Measurements from ENCODE around the gene CRHBP.

The CRHBP gene

DNA sequence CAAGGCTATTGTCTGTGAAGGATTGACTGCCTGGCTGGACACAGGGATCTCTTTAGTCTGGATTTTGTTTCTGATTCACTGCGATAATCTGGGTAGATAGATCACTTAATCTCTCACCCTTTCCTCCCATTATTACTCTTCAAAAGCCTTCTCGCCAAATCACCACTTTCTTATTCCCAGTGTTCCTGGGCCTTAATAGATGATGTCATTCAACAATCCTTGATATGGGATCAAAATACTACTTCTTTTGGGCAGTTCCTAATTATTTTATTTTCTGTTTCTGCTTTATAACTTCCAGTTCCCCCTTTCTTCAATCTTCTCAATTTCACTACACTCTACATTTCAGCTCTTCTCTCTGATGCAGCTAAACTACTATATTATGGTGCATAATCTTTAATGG is 6.8 kb upstream of the CRHBP start:
- TF ChIP-seq ZFX (IDR thresholded peaks at IDR 0.05; ENCODE audit: borderline replicate concordance), result no peak
- TF ChIP-seq CTCF (IDR thresholded peaks at IDR 0.05), result no peak

GRCh38 chr5:76947082-76947503 is 5.8 kb upstream of the CRHBP start:
- TF ChIP-seq CTCF (IDR thresholded peaks at IDR 0.05), result no peak
- no peak for TF ChIP-seq ZFX (IDR thresholded peaks at IDR 0.05; ENCODE audit: borderline replicate concordance)
- H3K27ac ChIP-seq, result no peak overlapping the region

More for the DNA sequence above, 6.8 kb upstream of the CRHBP start:
- no peak overlapping the region for H3K27ac ChIP-seq

- no peak for TF ChIP-seq ZFX (IDR thresholded peaks at IDR 0.05; ENCODE audit: borderline replicate concordance)
- no peak for TF ChIP-seq CTCF (IDR thresholded peaks at IDR 0.05)
Observed at GRCh38 chr5:76953551-76954382, 922 bp downstream of the CRHBP start.

DNA sequence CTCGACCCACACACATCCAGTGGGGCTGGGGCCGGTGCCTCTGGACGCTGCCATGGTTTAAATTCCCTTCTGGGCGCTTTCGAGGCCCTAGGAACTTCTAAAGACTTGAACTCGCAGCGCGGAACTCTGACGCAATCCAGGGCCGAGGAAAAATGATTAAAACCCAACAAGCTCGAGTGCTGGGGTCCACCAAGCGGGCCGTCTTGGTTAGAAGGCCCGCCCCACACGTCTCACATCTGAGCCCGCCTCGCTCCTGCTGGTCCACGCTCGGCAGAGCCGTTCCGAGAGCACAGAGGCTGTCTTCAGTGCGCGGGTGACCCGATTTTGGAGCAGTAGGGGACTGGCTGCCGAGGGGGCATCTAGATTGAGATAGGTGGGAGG is 1.5 kb downstream of the CRHBP start:
- no peak overlapping the region for H3K27ac ChIP-seq
- TF ChIP-seq CTCF (IDR thresholded peaks at IDR 0.05) (no peak), ZFX (IDR thresholded peaks at IDR 0.05; ENCODE audit: borderline replicate concordance) (no peak)

More at GRCh38 chr5:76953551-76954382, 922 bp downstream of the CRHBP start:
- H3K27ac ChIP-seq, result no peak overlapping the region

GRCh38 chr5:76956033-76956432 is 3.2 kb downstream of the CRHBP start:
- TF ChIP-seq ZFX (IDR thresholded peaks at IDR 0.05; ENCODE audit: borderline replicate concordance), result no peak
- no peak for TF ChIP-seq CTCF (IDR thresholded peaks at IDR 0.05)

DNA sequence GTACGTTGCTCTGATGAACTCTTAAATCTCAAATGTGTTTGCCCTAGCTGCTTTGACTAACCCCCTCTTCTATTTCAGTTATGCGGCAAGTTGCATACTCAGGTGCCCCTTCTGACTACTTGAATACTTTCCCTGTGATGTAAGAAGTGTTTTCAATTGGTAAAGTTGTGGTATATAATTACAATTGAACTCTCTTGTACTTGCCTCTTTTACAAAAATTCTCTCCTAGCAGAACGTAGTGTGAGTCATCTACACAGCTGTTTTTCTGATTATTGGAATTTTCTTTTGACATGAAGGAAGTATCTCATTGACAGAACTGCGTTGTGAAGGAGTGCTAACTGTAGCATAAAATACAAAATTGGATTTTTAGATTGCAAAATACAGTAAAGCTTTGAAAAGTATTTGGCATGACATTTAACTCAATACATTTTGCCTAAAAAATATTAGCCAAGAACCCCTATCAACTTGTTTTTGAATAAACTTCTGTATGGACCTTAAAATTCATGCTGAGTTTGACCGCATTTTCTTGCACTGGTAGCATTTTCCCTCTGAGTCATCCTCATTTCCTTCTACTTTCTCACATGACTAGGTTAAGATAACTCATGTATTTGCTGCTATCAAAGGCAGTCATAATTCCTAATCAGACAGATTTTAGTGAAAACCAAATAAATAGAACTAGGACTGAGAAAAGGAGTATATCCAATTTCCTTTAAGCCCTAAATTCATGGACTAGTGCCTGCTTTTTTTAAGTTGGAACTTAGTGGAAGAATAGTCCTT is 6.3 kb downstream of the CRHBP start:
- TF ChIP-seq CTCF (IDR thresholded peaks at IDR 0.05) (no peak), ZFX (IDR thresholded peaks at IDR 0.05; ENCODE audit: borderline replicate concordance) (no peak)
- H3K27ac ChIP-seq, result no peak overlapping the region

More at GRCh38 chr5:76956033-76956432, 3.2 kb downstream of the CRHBP start:
- H3K27ac ChIP-seq, result no peak overlapping the region

Data from 22Rv1 (cell line).